IMR-90 (cell line): ENCODE measurements around the gene MMD2. TPM values are rescaled to one million over a fixed set of nuclear protein-coding genes. Genes with fewer than 3 reads are reported as not detected.
"Not testable (repeated sequence)": the region's sequence is repeated elsewhere in the genome, so short reads cannot be mapped to it uniquely, and the experiment has no call there.

Experiments used
- ATAC-seq: fragments of 200-7000 bp; cut with Tn5 transposase; 2 replicates; pipeline ENCODE4 v1.9.1; 2020; ENCODE audit warnings: low read depth, mild to moderate bottlenecking, moderate library complexity
- BruUV-seq: library from RNA; stranded (reverse); fragments of 400-500 nt; replicated peaks from 2 replicates; lab custom pipeline; 2021; lab: Mats Ljungman, UMichigan
- CTCF ChIA-PET: fragments of 300-600 bp; formaldehyde crosslinking; extraction: SDS; loops from one replicate; lab custom pipeline; 2021; ENCODE audit warnings: antibody characterized with exemption; lab: Yijun Ruan, JAX
- POLR2A ChIA-PET: fragments of 300-600 bp; sonication (Branson Sonifier 250); formaldehyde crosslinking; loops from one replicate; lab custom pipeline; 2022; ENCODE audit warnings: antibody characterized with exemption; ENCODE audit not compliant: unreplicated experiment; lab: Charles Lee
- DNase-seq: peaks from one replicate; pipeline ENCODE4 v3.0.0; 2013
- H2AFZ ChIP-seq: replicated peaks from 2 replicates; pipeline ENCODE3; 2013; ENCODE audit warnings: low read length, mild to moderate bottlenecking; ENCODE audit not compliant: poor library complexity
- H2AK5ac ChIP-seq: 2 replicates; pipeline ENCODE4 v1.6.1; 2013; ENCODE audit warnings: low read depth, low read length, inconsistent platforms
- H2AK9ac ChIP-seq: replicated peaks from 2 replicates; pipeline ENCODE3; 2013; ENCODE audit warnings: mild to moderate bottlenecking, low read depth, low read length, moderate library complexity; ENCODE audit not compliant: poor library complexity
- H2BK120ac ChIP-seq: 2 replicates; pipeline ENCODE4 v1.6.1; 2013; ENCODE audit warnings: low read depth, low read length, inconsistent platforms
- H2BK15ac ChIP-seq: 3 replicates; pipeline ENCODE4 v1.6.1; 2013; ENCODE audit warnings: low read depth, low read length, inconsistent platforms
- H2BK20ac ChIP-seq: 2 replicates; pipeline ENCODE4 v1.6.1; 2013; ENCODE audit warnings: low read depth, mild to moderate bottlenecking, inconsistent platforms, low read length, moderate library complexity
- H2BK5ac ChIP-seq: 2 replicates; pipeline ENCODE4 v1.6.1; 2013; ENCODE audit warnings: mild to moderate bottlenecking, low read depth, low read length, inconsistent platforms; ENCODE audit not compliant: poor library complexity, severe bottlenecking
- H3K14ac ChIP-seq: replicated peaks from 2 replicates; pipeline ENCODE4 v1.6.1; 2013; ENCODE audit warnings: low read depth, low read length, inconsistent platforms
- H3K18ac ChIP-seq: 2 replicates; pipeline ENCODE4 v1.6.1; 2013; ENCODE audit warnings: low read depth, low read length, control low read depth
- H3K23ac ChIP-seq: 2 replicates; pipeline ENCODE4 v1.6.1; 2013; ENCODE audit warnings: low read depth, low read length, inconsistent platforms
- H3K27ac ChIP-seq: 2 replicates; pipeline ENCODE4 v1.5.1; 2013; ENCODE audit warnings: mild to moderate bottlenecking, control low read depth, low read length; ENCODE audit not compliant: insufficient read depth
- H3K27me3 ChIP-seq: 2 replicates; pipeline ENCODE4 v1.6.1; 2013; ENCODE audit warnings: low read length; ENCODE audit not compliant: control insufficient read depth, insufficient read depth
- H3K36me3 ChIP-seq: 2 replicates; pipeline ENCODE4 v1.6.1; 2013; ENCODE audit warnings: low read length, mixed read lengths; ENCODE audit not compliant: control insufficient read depth, insufficient read depth
- H3K4ac ChIP-seq: 2 replicates; pipeline ENCODE4 v1.6.1; 2013; ENCODE audit warnings: low read depth, low read length, inconsistent platforms
- H3K4me1 ChIP-seq: 2 replicates; pipeline ENCODE4 v1.6.1; 2013; ENCODE audit warnings: low read length, mixed read lengths; ENCODE audit not compliant: control insufficient read depth, insufficient read depth
- H3K4me2 ChIP-seq: 2 replicates; pipeline ENCODE4 v1.6.1; 2013; ENCODE audit warnings: low read depth, mild to moderate bottlenecking, control low read depth, low read length, moderate library complexity
- H3K4me3 ChIP-seq: 2 replicates; pipeline ENCODE4 v1.5.1; 2013; ENCODE audit warnings: low read depth, mild to moderate bottlenecking, control low read depth, low read length, moderate library complexity; ENCODE audit not compliant: insufficient read depth
- H3K56ac ChIP-seq: 2 replicates; pipeline ENCODE4 v1.6.1; 2013; ENCODE audit warnings: low read length, inconsistent platforms; ENCODE audit not compliant: insufficient read depth; ENCODE audit errors: extremely low read depth
- H3K79me1 ChIP-seq, 2 experiments: 2 replicates each; pipeline ENCODE4 v1.6.1; 2013; ENCODE audit warnings: low read length in 2 of 2, inconsistent platforms in 1 of 2, low read depth in 1 of 2
- H3K9ac ChIP-seq: 2 replicates; pipeline ENCODE4 v1.6.1; 2013; ENCODE audit warnings: low read depth, low read length, control low read depth
- H3K9me1 ChIP-seq: 2 replicates; pipeline ENCODE4 v1.6.1; 2013; ENCODE audit warnings: low read length, inconsistent platforms; ENCODE audit not compliant: insufficient read depth
- H3K9me3 ChIP-seq: 2 replicates; pipeline ENCODE4 v1.6.1; 2013; ENCODE audit warnings: low read length; ENCODE audit not compliant: control insufficient read depth, insufficient read depth
- H4K20me1 ChIP-seq: 2 replicates; pipeline ENCODE4 v1.6.1; 2013; ENCODE audit warnings: low read length, inconsistent platforms; ENCODE audit not compliant: insufficient read depth
- H4K5ac ChIP-seq: 2 replicates; pipeline ENCODE4 v1.6.1; 2013; ENCODE audit warnings: mild to moderate bottlenecking, low read depth, low read length, control low read depth
- H4K8ac ChIP-seq, 2 experiments: 2 replicates each; pipeline ENCODE4 v1.6.1; 2013; ENCODE audit warnings: low read depth in 2 of 2, low read length in 2 of 2, control low read depth in 1 of 2, inconsistent platforms in 1 of 2
- H4K91ac ChIP-seq: 2 replicates; pipeline ENCODE4 v1.6.1; 2013; ENCODE audit warnings: low read depth, low read length, inconsistent platforms; ENCODE audit not compliant: insufficient read depth
- WGBS, 2 experiments: methylation state at CpG; one replicate each; pipeline versions ENCODE4 v1.1.5 to v1.1.7; 2013; ENCODE audit warnings: missing lambda C conversion rate in 2 of 2; ENCODE audit not compliant: insufficient read length in 1 of 2; ENCODE audit errors: extremely low coverage in 2 of 2; 5-methylcytosine and 5-hydroxymethylcytosine counted together
- dilution Hi-C: fragments of 300-500 bp; cut with HindIII; formaldehyde crosslinking; loops from one replicate; pipeline ENCODE4 v1.14.3; 2018; ENCODE audit warnings: low sequenced_read_pairs; ENCODE audit not compliant: unreplicated experiment
- in situ Hi-C: fragments of 300-500 bp; cut with MboI; formaldehyde crosslinking; loops from 3 replicates; pipeline ENCODE4 v1.14.3; 2019; ENCODE audit warnings: low sequenced_read_pairs, inconsistent platforms, mixed read lengths
- intact Hi-C: fragments of 100-400 bp; cut with micrococcal nuclease; formaldehyde crosslinking; loops from 2 replicates; pipeline ENCODE4 v1.10.0; 2022
- polyA plus RNA-seq, 3 experiments: library from polyadenylated mRNA; depleted of rRNA; stranded (reverse); fragments of >200 nt; gene quantifications; 2 replicates each; pipeline ENCODE4 v1.2.3, GENCODE V29; 2012; ENCODE audit warnings: low replicate concordance in 1 of 3
- total RNA-seq: library from RNA; depleted of rRNA; stranded (reverse); fragments of >200 nt; gene quantifications from 2 replicates; pipeline ENCODE4 v1.2.3, GENCODE V29; 2012

MMD2 gene
- total and polyA plus RNA-seq, 2 of the 4 experiments (the other 2 are of a cell fraction) = not detected

GRCh38 chr7:4981295-4981890 lies 22.4 kb upstream of the MMD2 start:
- H2BK15ac ChIP-seq, H2BK20ac ChIP-seq, H4K5ac ChIP-seq, H2BK120ac ChIP-seq, H3K18ac ChIP-seq, H2AFZ ChIP-seq, H3K4me1 ChIP-seq, intact Hi-C loops, H3K27ac ChIP-seq, H2BK5ac ChIP-seq, H3K23ac ChIP-seq, H3K4me3 ChIP-seq, H4K20me1 ChIP-seq, H3K4me2 ChIP-seq, H2AK9ac ChIP-seq, H3K27me3 ChIP-seq, BruUV-seq, H3K14ac ChIP-seq, H3K9ac ChIP-seq, H3K4ac ChIP-seq, in situ Hi-C loops, H3K9me1 ChIP-seq, ATAC-seq, H3K56ac ChIP-seq, dilution Hi-C loops, POLR2A ChIA-PET, DNase-seq, H2AK5ac ChIP-seq, H4K91ac ChIP-seq, H4K8ac ChIP-seq, H3K9me3 ChIP-seq: not testable (repeated sequence)
- CTCF ChIA-PET = interaction anchor here (0.7 kb wide), 1 partner anchor 14 kb away, joined by 4 read pairs; no protein-coding TSS in a partner anchor
- Histone ChIP-seq H3K79me1 (peaks cover 7 to 47% of the 10 kb centered on the region in 2 experiments; a peak in 3 of 4 replicates), H3K36me3 (peaks cover 36% of the 10 kb centered on the region)
- 93% methylated on average over 14 of the region's 17 CpGs; no CpG with 5 or more reads in 1 of the 2 experiments for WGBS, 2 experiments

- ATAC-seq, H3K9me1 ChIP-seq, H3K23ac ChIP-seq, H4K8ac ChIP-seq, dilution Hi-C loops, H3K4me2 ChIP-seq, DNase-seq, H3K4me3 ChIP-seq, intact Hi-C loops, H4K5ac ChIP-seq, H3K27ac ChIP-seq, H3K9me3 ChIP-seq, H4K91ac ChIP-seq, H3K4ac ChIP-seq, BruUV-seq, H3K9ac ChIP-seq, POLR2A ChIA-PET, H2AK5ac ChIP-seq, H3K4me1 ChIP-seq, H2AFZ ChIP-seq, H2BK15ac ChIP-seq, H3K27me3 ChIP-seq, H2BK120ac ChIP-seq, H3K56ac ChIP-seq, H2BK5ac ChIP-seq, H2AK9ac ChIP-seq, H3K18ac ChIP-seq, H3K14ac ChIP-seq, in situ Hi-C loops, H2BK20ac ChIP-seq: not testable (repeated sequence)
- peaks cover 3 to 35% of the 10 kb centered on the region in 2 experiments; a peak in 3 of 4 replicates for H3K79me1 ChIP-seq
- no CpG with 5 or more reads among the region's 13 CpGs for WGBS, 2 experiments
- H3K36me3 ChIP-seq = peaks cover 18% of the 10 kb centered on the region
- H4K20me1 ChIP-seq = peaks cover 14% of the 10 kb centered on the region
- CTCF ChIA-PET = interaction anchor here (0.6 kb wide), 1 partner anchor 335 kb away, joined by 6 read pairs; no protein-coding TSS in a partner anchor
Measured at GRCh38 chr7:4975626-4976025, 16.6 kb upstream of the MMD2 start.
